Endothelial cell of umbilical vein (primary cell): Measurements from ENCODE around the gene PMFBP1. TPM values are rescaled to one million over a fixed set of nuclear protein-coding genes. Genes with fewer than 3 reads are reported as not detected.

ENCODE experiments used
- BruUV-seq: library from RNA; stranded (reverse); fragments of 400-500 nt; replicated peaks from 2 replicates; lab custom pipeline; 2021; lab: Mats Ljungman, UMichigan
- CTCF ChIA-PET: fragments of 300-600, 350-600 bp; sonication (Branson Sonifier 250); formaldehyde crosslinking; loops from one replicate; lab custom pipeline; 2021; ENCODE audit warnings: antibody characterized with exemption, inconsistent platforms; lab: Charles Lee
- POLR2A ChIA-PET: fragments of 300-600, 350-600 bp; sonication (Branson Sonifier 250); formaldehyde crosslinking; loops from one replicate; lab custom pipeline; 2021; ENCODE audit warnings: antibody characterized with exemption, inconsistent platforms; lab: Charles Lee
- DNase-seq: peaks from one replicate; pipeline ENCODE4 v3.0.0-alpha.2; 2011; ENCODE audit warnings: low read depth, low spot score
- FAIRE-seq: peaks from 2 replicates; lab custom pipeline; 2011; peaks lifted over from hg19 to GRCh38; lab: Jason Lieb, UNC
- H2AFZ ChIP-seq: 2 replicates; pipeline ENCODE4 v1.6.0; 2012; ENCODE audit warnings: low read depth, low read length, control low read depth, inconsistent platforms
- H3K27ac ChIP-seq: 2 replicates; pipeline ENCODE4 v1.5.1; 2011; ENCODE audit warnings: low read depth, mild to moderate bottlenecking, control low read depth, low read length, moderate library complexity; ENCODE audit not compliant: insufficient read depth
- H3K27me3 ChIP-seq, 2 experiments: 2 replicates each; pipeline versions ENCODE4 v1.6.0 to v1.6.1; 2011; ENCODE audit warnings: low read length in 2 of 2, mixed read lengths in 1 of 2; ENCODE audit not compliant: control insufficient read depth in 2 of 2, insufficient read depth in 2 of 2
- H3K36me3 ChIP-seq, 2 experiments: 2 replicates in 1 of 2; 3 replicates in 1 of 2; pipeline ENCODE4 v1.5.1; 2011; ENCODE audit warnings: low read length in 2 of 2, mild to moderate bottlenecking in 1 of 2, moderate library complexity in 1 of 2; ENCODE audit not compliant: control insufficient read depth in 2 of 2, insufficient read depth in 2 of 2; ENCODE audit errors: extremely low read depth in 1 of 2
- H3K4me1 ChIP-seq: 3 replicates; pipeline ENCODE4 v1.5.1; 2011; ENCODE audit warnings: mild to moderate bottlenecking, low read length; ENCODE audit not compliant: control insufficient read depth, insufficient read depth; ENCODE audit errors: extremely low read depth
- H3K4me2 ChIP-seq: 2 replicates; pipeline ENCODE4 v1.6.1; 2011; ENCODE audit warnings: low read length, control low read depth, mixed read lengths; ENCODE audit not compliant: insufficient read depth
- H3K4me3 ChIP-seq, 3 experiments: fragments of 200-600 bp in 1 of 3; sonication (generic), shearing (Covaris generic) in 1 of 3; replicated peaks in 1 of 3; 2 replicates each; pipeline ENCODE4 v1.5.1; 2011 to 2016; ENCODE audit warnings: control low read depth in 3 of 3, low read length in 3 of 3, mild to moderate bottlenecking in 2 of 3, inconsistent platforms in 1 of 3, low read depth in 1 of 3, moderate library complexity in 1 of 3; ENCODE audit not compliant: insufficient read depth in 1 of 3
- H3K79me2 ChIP-seq: 2 replicates; pipeline ENCODE4 v1.6.0; 2012; ENCODE audit warnings: low read length, inconsistent platforms; ENCODE audit not compliant: control insufficient read depth, insufficient read depth
- H3K9ac ChIP-seq: replicated peaks from 2 replicates; pipeline ENCODE3; 2011; ENCODE audit warnings: low read length, control low read depth; ENCODE audit not compliant: insufficient read depth; ENCODE audit errors: extremely low read depth
- H3K9me1 ChIP-seq: replicated peaks from 3 replicates; pipeline ENCODE4 v1.6.0; 2011; ENCODE audit warnings: mild to moderate bottlenecking, low read length; ENCODE audit not compliant: control insufficient read depth, insufficient read depth; ENCODE audit errors: extremely low read depth
- H3K9me3 ChIP-seq: replicated peaks from 2 replicates; pipeline ENCODE4 v1.5.1; 2012; ENCODE audit warnings: low read length, inconsistent platforms; ENCODE audit not compliant: control insufficient read depth, insufficient read depth
- H4K20me1 ChIP-seq: replicated peaks from 2 replicates; pipeline ENCODE3; 2011; ENCODE audit warnings: mild to moderate bottlenecking, low read length; ENCODE audit not compliant: control insufficient read depth, insufficient read depth; ENCODE audit errors: extremely low read depth
- CTCF ChIP-seq, 2 donors: IDR thresholded peaks; 1 replicate in 1 of 2; 2 replicates in 1 of 2; pipeline ENCODE4 v1.5.1; 2011; ENCODE audit warnings: low read length in 2 of 2, mild to moderate bottlenecking in 2 of 2, moderate library complexity in 2 of 2, control low read depth in 1 of 2, inconsistent platforms in 1 of 2, low read depth in 1 of 2; ENCODE audit not compliant: insufficient read depth in 1 of 2; ENCODE audit errors: extremely low read depth in 1 of 2
- EZH2 ChIP-seq: IDR thresholded peaks from 2 replicates; pipeline ENCODE4 v1.6.1; 2012; ENCODE audit warnings: borderline replicate concordance, low read depth, mild to moderate bottlenecking, moderate library complexity, low read length, inconsistent platforms; ENCODE audit not compliant: severe bottlenecking
- FOS ChIP-seq: IDR thresholded peaks from 2 replicates; pipeline ENCODE4 v1.6.1; 2011; ENCODE audit warnings: mild to moderate bottlenecking, low read length, moderate library complexity, borderline replicate concordance; ENCODE audit not compliant: insufficient read depth
- GATA2 ChIP-seq: IDR thresholded peaks from 2 replicates; pipeline ENCODE4 v1.7.0; 2011; ENCODE audit warnings: low read depth, mild to moderate bottlenecking, moderate library complexity, mixed read lengths, low read length; ENCODE audit not compliant: insufficient read length, insufficient read depth
- JUN ChIP-seq: IDR thresholded peaks from 2 replicates; pipeline ENCODE4 v1.6.1; 2011; ENCODE audit warnings: borderline replicate concordance, low read depth; ENCODE audit not compliant: insufficient read length, insufficient read depth
- MYC ChIP-seq: IDR thresholded peaks from one replicate; pipeline ENCODE4 v1.6.1; 2011; ENCODE audit warnings: mild to moderate bottlenecking, low read depth, low read length
- POLR2A ChIP-seq: IDR thresholded peaks from 2 replicates; pipeline ENCODE4 v1.6.1; 2012; ENCODE audit warnings: low read depth, mild to moderate bottlenecking, control low read depth, low read length
- POLR2AphosphoS5 ChIP-seq: IDR thresholded peaks from 2 replicates; pipeline ENCODE4 v1.6.1; 2012; ENCODE audit warnings: low read depth, mild to moderate bottlenecking, control low read depth, low read length, moderate library complexity; ENCODE audit not compliant: insufficient read depth
- dilution Hi-C: fragments of 300-500 bp; cut with MboI; formaldehyde crosslinking; loops from one replicate; pipeline ENCODE4 v1.15.0; 2019; ENCODE audit warnings: low sequenced_read_pairs; ENCODE audit not compliant: extremely low pct_ligation_motif_present
- intact Hi-C: fragments of 100-400 bp; cut with micrococcal nuclease; formaldehyde crosslinking; loops from one replicate; pipeline ENCODE4 v1.10.0; 2022
- polyA plus RNA-seq, 4 experiments: library from polyadenylated mRNA; depleted of rRNA in 3 of 4; stranded (reverse) in 3 of 4; unstranded in 1 of 4; fragments of >200 nt; gene quantifications; 2 replicates each; pipeline versions ENCODE4 v1.2.1 to v1.2.3, GENCODE V29; 2011 to 2012; ENCODE audit warnings: missing spikeins in 1 of 4
- total RNA-seq: library from RNA; stranded (reverse); gene quantifications from 2 replicates; pipeline ENCODE4 v1.2.3, GENCODE V29; 2021
- TF ChIP-seq, protein P1 (sequence below): IDR thresholded peaks from 2 replicates; pipeline ENCODE4 v1.6.1; 2011; ENCODE audit not compliant: insufficient read depth, insufficient read length

Gene PMFBP1
- total and polyA plus RNA-seq, 2 donors (not counting 3 experiments of a cell fraction or from before 2014, with no cell fraction given): 0.12 to 0.42 TPM

DNA sequence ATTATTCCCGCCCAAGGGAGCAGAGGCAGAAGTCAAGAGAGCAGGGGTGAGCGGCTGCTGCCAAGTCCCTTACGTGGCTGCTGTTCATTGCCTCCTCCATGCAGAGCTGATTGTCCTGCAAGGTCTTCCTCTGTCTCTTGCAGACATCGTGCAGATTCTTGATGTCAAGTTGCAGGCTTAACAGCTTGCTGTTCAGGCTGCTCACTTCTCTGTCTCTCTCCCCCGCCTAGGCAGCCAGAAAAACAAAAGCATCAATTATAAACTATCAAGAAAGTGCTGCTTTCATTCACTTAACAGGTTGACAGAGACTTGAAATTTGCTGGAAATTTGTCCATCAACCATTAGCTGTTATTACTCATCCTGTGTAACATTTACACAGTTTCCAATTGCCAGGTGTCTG lies 7.3 kb downstream of the PMFBP1 start:
- intact Hi-C loops: no loop called here
- Histone ChIP-seq H3K27me3 (peaks cover 0 to 3% of the 10 kb centered on the region in 2 experiments), H3K4me3 (no peak overlapping the region), H3K79me2 (no peaks in the 10 kb centered on the region), H3K9ac (no peak overlapping the region), H3K9me3 (no peaks in the 10 kb centered on the region), H3K4me1 (no peaks in the 10 kb centered on the region), H3K27ac (no peak overlapping the region), H2AFZ (no peak overlapping the region), H3K4me2 (no peak overlapping the region), H3K36me3 (no peaks in the 10 kb centered on the region), H4K20me1 (no peaks in the 10 kb centered on the region), H3K9me1 (no peaks in the 10 kb centered on the region)
- TF ChIP-seq EZH2: no peak
- DNase-seq (no peak), FAIRE-seq (no peak)
- dilution Hi-C loops: no loop called here
- ChIA-PET POLR2A (no interaction called here), CTCF (no interaction called here)
- BruUV-seq: no TSS peak

GRCh38 chr16:72162105-72162692 lies 9.8 kb downstream of the PMFBP1 start:
- FAIRE-seq (no peak), DNase-seq (no peak)
- Histone ChIP-seq H3K9ac (no peak overlapping the region), H4K20me1 (no peaks in the 10 kb centered on the region), H3K4me3 (no peak overlapping the region), H3K36me3 (no peaks in the 10 kb centered on the region), H3K9me1 (no peaks in the 10 kb centered on the region), H3K4me1 (no peaks in the 10 kb centered on the region), H3K27ac (no peak overlapping the region), H3K27me3 (no peaks in the 10 kb centered on the region), H3K4me2 (no peak overlapping the region), H3K9me3 (no peaks in the 10 kb centered on the region), H3K79me2 (no peaks in the 10 kb centered on the region), H2AFZ (no peak overlapping the region)
- dilution Hi-C loops: no loop called here
- ChIA-PET CTCF (interaction anchor here (0.7 kb wide), 1 partner anchor 20 kb away, joined by 3 read pairs; no protein-coding TSS in a partner anchor), POLR2A (no interaction called here)
- TF ChIP-seq POLR2A (no peak), FOS (no peak), GATA2 (no peak), MYC (no peak), POLR2AphosphoS5 (no peak), CTCF (IDR thresholded peaks at IDR 0.05; ENCODE audit: extremely low read depth in 1 of 2, insufficient read depth in 1 of 2, low read depth in 1 of 2, low read length in 2 of 2) (no peak), JUN (no peak), EZH2 (no peak)
- TF ChIP-seq, protein P1, sequence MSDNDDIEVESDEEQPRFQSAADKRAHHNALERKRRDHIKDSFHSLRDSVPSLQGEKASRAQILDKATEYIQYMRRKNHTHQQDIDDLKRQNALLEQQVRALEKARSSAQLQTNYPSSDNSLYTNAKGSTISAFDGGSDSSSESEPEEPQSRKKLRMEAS: no peak
- no TSS peak for BruUV-seq
- intact Hi-C loops: no loop called here
